Gastrocnemius medialis (tissue), 4 donors: ENCODE data around the gene PKN1.

Experiments used
- CTCF ChIP-seq, 5 experiments: fragments of 450-650 bp in 3 of 5; fragments of 200-600 bp in 2 of 5; sonication (generic) in 2 of 5; IDR thresholded peaks in 4 of 5; conservative IDR thresholded peaks in 1 of 5; 1 replicate in 4 of 5; 2 replicates in 1 of 5; pipeline ENCODE4 v1.5.1; 2016 to 2019; ENCODE audit warnings: antibody characterized with exemption in 5 of 5, mild to moderate bottlenecking in 3 of 5, moderate library complexity in 3 of 5
- POLR2A ChIP-seq, 2 donors: fragments of 450-650 bp; IDR thresholded peaks; one replicate each; pipeline ENCODE4 v1.6.1; 2017; ENCODE audit warnings: antibody characterized with exemption in 2 of 2, mild to moderate bottlenecking in 2 of 2, moderate library complexity in 2 of 2

GRCh38 chr19:14512406-14512961, 79.4 kb downstream of the PKN1 start:
- TF ChIP-seq POLR2A (IDR thresholded peaks at IDR 0.05): no peak
- no peak for TF ChIP-seq CTCF (IDR thresholded peaks at IDR 0.05 in 4 of 5, conservative IDR thresholded peaks at IDR 0.05 in 1 of 5)
